NCI-H1930 (cell line): Measurements from ENCODE around the gene FRAT1.

Experiments used
- DNase-seq, 2 experiments: peaks; one replicate each; lab custom pipeline; 2025; lab: John Stamatoyannopoulos, UW

Gene FRAT1

DNA sequence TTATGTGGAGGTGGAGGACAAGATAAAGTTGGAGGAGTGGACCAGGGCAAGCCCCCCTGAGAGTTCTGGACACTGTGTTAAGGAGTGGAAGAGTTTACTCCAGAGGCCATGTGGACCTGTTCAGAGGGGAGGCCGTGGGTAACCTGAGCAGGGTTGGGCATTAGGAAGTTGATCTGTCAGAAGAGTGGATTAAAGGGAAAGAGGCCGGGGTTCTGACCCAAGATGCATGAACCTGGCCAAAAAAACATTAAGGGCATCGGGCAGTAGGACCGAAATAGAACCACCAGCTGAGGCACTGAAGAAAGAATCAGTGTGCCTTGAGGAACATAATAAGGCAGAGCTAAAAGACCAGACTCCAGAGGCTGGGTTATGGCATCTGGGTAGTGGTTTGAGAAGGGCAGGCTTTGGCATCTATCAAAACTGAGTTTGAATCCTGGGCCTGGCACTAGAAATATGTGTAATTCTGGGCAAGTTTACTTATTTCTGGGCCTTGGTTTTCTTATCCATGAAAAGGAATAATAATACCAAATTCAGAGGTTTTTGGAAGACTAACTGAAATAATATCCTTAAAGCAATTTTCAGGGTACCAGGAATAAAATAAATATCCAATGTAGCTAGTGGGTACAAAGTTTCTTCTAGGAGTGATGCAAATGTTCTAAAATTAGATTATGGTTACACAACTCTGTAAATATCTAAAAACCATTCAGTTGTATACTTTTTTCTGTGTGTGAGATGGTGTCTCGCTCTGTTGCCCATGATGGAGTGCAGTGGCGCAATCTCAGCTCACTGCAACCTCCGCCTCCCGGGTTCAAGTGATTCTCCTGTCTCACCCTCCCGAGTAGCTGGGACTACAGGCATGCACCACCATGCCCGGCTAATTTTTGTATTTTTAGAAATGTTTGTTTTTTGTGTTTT lies 10.9 kb upstream of the FRAT1 start:
- DNase-seq = no peak

DNA sequence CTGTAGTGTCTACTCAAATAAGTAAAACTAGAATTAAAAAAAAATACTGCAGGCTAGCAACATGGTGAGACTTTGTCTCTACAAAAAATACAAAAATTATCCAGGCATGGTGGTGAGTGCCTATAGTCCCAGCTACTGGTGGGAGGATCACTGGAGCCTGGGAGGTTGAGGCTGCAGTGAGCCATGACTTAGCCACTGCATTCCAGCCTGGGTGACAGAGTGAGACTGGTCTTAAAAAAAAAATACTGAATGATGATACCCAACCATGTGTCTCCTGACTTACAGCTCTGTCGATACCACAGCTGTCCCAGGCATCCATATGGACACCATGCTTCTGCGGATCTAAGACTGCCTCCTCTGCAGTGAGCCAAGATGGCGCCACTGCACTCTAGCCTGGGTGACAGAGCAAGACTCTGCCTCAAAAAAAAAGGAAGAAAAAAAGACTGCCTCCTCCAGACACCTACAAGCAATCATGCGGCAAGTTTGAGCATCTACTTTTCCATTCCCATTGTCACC lies 7.9 kb upstream of the FRAT1 start:
- DNase-seq = no peak

DNA sequence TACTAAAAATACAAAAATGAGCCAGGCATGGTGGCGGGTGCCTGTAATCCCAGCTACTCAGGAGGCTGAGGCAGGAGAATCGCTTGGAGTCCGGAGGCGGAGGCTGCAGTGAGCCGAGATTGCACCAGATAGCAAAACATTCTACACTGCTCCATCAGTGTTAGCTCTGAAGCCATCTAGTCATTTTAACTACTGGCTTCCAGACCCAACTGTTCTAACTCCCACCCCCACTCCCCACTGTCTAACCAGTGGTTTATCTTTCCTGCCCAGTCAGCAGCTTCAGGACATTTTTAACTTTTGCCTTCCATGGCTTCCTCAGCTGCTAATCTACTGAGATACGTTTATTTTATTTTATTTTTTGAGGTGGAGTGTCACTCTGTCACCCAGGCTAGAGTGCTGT lies 6.2 kb upstream of the FRAT1 start:
- no peak for DNase-seq

DNA sequence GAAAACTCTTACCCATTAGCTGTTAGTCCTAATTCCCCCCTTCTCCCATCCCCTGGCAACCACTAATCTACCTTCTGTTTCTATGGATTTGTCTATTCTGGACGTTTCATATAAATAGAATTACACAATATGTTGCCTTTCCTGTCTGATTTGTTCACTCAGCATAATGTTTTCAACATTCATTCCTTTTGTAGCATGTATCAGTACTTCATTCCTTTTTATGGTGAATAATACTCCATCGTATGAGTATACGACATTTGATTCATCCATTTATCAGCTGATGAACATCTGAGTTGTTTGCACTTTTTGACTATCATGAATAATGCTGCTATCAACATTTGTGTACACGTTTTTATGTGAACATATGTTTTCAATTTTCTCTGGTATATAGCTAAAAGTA lies 4.4 kb upstream of the FRAT1 start:
- DNase-seq = no peak

DNA sequence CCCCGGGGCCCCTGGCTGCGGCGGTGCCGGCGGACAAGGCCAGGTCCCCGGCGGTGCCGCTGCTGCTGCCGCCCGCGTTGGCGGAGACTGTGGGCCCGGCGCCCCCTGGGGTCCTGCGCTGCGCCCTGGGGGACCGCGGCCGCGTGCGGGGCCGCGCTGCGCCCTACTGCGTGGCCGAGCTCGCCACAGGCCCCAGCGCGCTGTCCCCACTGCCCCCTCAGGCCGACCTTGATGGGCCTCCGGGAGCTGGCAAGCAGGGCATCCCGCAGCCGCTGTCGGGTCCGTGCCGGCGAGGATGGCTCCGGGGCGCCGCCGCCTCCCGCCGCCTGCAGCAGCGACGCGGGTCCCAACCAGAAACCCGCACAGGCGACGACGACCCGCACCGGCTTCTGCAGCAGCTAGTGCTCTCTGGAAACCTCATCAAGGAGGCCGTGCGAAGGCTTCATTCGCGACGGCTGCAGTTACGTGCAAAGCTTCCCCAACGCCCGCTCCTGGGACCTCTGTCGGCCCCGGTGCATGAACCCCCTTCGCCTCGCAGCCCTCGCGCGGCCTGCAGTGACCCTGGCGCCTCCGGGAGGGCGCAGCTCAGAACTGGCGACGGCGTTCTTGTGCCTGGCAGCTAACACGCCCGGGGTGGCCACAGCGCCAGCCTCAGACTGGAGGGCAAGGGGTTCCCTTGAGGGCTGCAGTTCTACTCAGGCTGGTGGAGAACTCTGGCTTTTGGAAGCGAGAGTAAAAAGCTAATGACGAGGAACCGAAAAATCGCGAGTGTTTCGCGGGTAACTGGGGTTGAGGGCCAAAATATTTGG lies 804 bp downstream of the FRAT1 start:
- DNase-seq = peak in 1 of 2 experiments; percentile 4

DNA sequence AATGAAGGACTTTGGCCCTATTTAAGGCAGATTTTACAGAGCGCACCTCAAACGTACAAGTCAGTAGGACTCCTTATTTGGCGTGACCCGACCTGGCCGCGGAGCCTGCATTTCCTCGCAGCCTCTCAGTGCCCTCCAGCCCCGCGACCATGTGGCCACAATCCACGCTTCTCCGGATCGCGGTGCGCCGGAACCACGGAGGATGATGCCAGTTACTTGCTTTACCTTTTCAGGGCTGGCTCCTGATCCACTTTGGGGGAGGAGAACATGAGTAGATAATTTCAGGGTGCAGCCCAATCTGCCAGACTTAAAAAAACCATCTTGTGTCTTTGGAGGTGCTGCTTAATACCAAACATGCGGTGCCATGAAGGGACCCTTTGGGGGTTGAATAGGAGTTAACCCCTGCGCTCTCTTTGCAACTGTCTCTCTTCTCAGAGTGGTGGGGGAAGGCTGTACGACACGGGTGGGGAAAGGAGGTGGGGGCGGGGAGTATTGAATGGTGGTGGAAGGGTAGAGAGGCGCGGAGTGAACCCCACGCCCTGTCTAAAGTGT lies 1.5 kb downstream of the FRAT1 start:
- no peak for DNase-seq

DNA sequence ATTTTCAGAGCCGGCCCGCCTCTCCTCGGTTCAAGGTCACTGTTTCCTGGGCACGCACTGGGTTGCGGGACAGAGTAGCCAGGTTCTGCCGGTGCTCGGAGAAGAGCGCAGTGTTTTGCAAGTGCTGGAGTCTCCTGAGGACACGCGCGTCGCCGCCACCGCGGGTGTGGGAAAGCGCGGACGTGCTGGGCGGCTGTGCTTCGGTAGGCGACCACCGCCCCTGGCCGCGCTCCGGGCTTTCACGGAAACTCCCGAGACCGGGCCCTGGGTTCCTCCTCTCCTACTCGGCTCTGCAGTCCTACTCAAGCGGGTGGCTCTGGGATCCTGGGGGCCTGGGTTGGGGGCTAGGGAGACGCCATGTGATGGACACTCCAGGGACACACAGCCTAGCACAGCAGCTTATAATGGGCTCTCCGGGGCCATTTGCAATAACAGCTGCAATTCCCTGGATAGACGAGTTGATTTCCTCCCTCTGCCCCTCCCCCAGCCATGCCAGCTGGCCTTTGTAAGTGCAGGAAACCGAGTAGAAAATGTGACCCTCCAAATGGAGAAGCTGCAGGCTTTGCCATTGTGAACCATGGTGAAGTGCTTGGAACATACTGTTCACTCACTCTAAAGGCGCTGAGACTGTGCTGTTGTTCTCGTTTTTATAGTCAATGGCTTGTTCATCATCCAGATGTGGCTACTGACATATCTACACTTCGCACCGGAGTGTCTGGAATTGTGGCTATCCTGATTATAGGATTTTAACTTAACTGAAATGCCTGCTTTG lies 2.1 kb downstream of the FRAT1 start:
- DNase-seq = no peak

DNA sequence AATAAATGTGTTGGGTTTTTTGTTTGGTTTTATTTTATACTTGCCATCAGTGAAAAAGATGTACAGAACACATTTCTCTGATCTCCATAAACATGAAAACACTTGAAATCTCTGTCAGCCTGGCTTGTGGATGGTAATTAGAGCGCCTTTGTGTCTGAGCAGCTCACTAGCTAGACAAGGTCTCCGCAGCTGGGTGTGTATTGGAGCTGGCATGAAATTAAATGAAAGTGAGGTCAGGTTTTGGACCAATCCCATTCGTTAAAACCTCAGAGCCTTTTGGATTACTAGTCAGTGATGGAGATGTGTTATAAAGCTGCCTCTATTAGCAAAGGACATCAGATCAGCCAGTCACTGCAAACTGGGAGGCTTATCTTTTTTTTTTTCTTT lies 2.7 kb downstream of the FRAT1 start:
- DNase-seq = no peak

DNA sequence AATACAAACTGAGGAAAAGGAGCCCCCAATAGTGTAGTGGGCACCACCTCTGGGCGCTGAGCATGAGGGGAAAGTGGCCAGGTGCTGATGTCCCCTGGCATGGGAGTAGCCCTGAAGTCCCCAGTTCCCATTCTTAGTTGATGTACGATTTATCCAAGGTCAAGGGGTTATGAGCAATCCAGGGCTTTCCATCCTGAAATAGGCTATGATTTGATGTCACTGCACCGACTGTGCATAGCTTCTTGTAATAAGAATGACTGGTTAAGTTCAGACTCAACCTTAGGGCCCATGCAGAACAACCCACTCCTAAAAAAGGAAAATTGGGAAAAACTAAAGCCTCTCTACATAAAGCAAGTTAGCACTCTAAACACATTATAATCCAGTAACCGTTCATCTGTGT lies 4.4 kb downstream of the FRAT1 start:
- no peak for DNase-seq

DNA sequence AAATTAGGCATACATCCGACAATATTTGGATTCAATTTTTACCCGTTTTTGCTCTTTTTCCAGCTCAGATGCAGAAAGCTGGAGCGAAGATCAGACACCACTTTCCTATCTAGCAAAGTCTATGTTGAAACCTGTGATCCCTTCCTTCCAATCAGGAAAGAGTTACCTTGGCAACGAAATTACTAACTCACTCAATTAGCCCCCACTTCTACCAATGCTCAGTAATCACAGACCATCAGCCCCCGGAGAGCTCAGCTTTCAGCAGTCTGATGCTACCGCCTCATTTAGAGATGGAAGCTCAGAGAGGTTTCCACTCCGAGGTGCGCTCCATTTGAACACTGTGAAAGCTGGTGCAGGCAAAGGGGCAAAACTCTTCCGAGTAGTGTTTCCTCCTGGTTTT lies 6.7 kb downstream of the FRAT1 start:
- DNase-seq = no peak

DNA sequence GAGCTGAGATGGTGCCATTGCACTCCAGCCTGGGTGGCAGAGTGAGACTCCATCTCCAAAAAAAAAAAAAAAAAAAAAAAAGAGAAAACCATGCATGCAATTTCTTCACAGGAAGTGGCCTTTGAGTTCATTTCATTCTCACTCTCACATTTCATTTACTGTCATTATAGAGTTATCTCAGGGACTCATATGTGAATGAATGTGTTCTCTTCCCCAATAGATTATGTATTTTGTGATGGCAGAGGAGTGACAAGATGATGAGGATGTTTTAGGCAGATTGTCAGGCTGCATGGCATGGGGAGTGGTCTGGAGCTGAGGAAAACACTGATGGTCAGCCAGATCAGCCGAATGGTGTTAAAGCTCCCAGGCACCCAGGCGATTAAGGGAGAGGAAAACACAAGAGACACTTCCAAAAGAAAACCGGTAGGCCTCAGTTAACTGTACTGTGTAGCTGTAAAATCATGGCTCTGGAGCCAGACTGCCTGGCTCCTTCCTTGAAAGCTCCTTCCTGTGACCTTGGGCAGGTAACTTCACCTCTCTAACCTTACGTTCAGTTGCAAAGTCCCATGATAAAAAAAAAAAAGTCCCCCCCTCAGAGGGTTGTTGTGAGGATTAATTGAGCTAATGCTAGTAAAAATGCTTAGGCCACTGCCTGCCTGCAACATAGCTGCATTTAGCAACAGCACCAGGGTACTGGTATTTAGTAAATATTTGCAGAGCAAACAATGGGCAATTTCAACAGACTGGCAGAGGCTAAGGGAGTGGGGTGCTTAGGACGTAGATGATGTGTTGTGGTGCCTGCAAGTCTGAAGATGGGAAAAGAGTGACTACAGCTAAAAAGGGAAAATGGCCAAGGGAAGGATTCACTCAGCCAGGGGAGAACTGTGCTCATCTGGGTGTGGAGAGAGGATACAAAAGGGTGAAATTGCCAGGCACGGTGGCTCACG lies 8.6 kb downstream of the FRAT1 start:
- no peak for DNase-seq

DNA sequence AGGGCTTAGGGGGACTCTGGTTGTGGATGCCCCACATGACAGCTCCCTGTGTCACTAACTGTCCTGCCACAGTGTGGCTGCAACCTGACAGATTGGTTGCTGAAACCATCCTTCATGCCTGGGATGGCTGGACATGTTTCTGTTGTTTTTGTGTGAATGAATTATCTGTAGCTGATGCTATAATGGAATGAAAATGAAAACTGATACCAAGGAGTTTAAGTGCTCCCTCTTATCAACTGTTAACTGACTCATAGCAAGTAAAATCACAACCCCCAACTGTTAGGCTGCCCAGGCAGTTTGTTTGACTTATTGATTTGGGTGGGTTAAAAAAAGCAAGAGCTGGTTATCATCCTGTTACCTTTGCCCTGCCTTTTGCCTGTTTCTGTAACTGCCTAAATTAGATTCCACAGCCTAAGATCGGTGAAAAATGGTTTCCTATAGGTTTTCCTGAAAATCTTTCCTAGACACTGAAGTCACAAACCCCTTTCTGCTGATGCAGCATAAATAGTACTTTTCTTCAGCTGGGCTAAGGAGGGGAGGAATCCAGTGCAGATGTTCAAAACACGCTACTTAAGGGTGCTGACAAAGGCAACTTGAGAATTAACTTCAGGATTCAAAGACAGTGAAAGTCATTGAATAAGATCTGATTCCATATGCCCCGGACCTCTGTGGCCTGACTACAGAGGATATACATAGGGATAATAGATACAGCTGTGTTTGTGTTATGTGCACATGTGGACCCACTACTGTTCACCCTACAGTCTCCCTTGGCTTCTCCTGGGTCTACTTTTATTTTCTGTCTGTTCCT lies 9.8 kb downstream of the FRAT1 start:
- DNase-seq = no peak

DNA sequence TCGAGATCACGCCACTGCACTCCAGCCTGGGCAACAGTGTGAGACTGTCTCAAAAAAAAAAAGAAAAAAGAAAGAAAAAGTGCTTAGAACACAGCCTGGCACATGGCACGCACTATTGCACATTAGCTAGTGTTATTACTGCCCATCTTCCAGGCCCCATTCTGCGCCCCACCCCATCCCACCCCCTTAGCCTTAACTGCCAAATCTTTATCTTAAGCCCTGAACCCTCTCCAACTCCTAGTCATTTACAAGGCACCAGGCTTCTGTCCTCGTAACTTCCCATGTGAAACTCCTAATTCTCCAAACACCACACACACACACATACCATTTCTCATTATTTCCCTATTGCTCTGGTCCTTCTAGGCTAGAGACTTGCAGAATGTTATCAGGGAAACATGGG lies 10.7 kb downstream of the FRAT1 start:
- no peak for DNase-seq

DNA sequence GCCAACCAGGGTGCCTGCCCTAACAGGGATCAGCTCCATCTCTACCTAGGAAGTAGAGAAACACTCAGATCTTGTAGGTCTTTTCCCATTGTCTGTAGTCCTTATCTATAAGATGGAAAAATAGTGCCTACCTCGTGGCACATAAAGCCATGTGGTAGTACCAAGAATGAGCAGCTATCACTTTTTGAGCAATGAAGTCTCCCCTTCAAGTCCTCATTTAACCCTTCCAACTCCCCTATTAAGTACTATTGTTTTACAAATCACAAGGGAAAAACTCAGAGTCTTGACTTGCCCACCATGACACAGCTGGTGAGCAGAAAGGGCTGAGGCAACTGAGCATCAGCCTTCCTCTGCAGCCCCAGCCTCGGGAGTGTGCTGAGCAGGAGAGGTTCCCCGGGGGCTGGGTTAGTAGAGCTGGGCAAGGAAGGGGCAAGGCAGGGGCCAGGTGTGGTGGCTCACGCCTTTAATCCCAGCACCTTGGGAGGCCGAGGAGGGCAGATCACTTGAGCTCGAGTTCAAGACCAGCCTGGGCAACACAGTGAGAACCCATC lies 12.2 kb downstream of the FRAT1 start:
- no peak for DNase-seq

DNA sequence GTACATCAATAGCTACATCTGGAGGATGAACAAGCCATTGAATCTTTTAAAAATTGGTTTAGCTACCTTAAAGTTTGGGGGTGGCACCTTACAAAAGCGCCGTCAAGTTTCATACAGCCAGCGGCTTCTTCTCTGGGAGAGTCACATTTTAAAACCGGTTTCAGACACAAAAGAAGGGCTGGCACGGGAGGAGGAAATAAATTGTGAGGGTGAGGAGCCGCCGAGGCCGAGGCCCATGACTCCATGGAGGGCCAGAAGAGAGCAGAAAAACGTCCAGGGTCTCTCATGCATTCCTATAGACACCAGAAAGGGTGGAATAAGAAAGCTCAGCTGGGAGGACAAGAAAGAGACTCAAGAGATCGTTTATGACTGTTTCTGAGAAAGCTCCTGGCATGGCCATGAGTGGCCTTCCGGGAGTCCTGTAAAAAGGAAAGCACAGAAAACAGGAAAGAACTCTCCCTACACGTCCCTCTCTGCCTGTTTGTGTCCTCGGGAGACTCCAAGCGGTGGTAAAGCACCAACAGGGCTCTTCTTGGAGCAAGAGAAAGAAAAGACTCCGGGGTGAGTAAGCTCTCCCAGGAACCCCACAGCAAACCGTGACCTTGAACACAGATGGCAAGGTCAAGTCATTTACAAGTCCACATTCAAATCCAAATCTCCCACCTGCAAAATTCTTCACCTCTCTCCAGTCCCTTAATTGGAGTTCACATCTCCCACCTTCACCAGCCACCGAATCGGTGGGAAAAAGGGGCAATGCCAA lies 13.7 kb downstream of the FRAT1 start:
- no peak for DNase-seq

DNA sequence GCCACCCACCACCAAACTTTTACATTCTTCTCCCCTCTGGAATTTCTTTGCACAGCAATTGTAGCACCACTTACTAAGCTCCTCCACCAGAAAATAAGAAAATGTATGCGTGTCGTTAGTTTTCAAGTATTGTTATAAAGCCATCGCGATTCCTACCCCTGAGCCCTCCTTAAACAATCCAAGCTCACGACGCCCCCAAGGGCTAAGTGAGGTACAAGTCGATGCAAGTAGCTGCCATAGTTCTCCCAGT lies 14.2 kb downstream of the FRAT1 start:
- DNase-seq = no peak

DNA sequence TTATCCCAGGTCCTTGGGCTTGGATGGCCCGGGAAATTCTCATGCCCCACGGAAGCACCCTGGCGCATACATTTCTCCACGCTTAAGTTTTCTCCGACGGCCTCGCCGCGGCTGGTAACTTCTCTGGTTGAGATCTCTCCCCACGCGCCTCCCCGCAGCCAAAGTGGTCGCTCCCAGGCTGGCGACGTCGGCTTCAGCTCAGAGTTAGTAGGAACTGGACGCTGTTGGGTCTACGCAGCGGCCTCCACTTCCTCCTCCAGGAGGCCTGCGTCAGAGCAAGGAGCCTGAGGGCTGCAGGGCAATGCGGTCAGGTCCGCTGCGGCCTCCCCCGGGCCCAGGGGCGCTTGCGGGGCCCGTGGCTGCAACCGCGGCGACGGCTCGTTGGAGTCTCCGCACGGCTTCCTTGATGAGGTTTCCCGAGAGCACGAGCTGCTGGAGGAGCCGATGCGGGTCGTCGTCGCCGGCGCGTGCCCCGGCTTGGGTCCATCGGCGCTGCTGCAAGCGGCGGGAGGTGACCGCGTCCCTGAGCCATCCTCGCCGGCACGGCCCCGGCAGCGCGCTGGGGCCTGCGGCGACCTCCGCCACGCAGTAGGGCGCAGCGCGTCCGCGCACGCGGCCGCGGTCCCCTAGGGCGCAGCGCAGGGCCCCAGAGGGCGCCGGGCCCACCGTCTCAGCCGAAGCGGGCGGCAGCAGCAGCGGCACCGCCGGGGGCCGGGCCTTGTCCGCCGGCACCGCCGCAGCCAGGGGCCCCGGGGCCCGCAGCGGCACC lies 14.7 kb downstream of the FRAT1 start:
- no peak for DNase-seq
